Stimulated activated CD8-positive, alpha-beta memory T cell treated with anti-CD3 and anti-CD28 coated beads, Interleukin-15, amount 100 ng/mL, for 48 hours (primary cell): ENCODE data around the gene ZFP62.

ENCODE experiments used
- DNase-seq, 2 donors: peaks; one replicate each; pipeline ENCODE4 v3.0.0-alpha.2; 2020; ENCODE audit warnings: low read depth in 2 of 2

Gene ZFP62

GRCh38 chr5:180868960-180869359 lies 7.9 kb upstream of the ZFP62 start:
- DNase-seq: peak; percentile 36 to 38

DNA sequence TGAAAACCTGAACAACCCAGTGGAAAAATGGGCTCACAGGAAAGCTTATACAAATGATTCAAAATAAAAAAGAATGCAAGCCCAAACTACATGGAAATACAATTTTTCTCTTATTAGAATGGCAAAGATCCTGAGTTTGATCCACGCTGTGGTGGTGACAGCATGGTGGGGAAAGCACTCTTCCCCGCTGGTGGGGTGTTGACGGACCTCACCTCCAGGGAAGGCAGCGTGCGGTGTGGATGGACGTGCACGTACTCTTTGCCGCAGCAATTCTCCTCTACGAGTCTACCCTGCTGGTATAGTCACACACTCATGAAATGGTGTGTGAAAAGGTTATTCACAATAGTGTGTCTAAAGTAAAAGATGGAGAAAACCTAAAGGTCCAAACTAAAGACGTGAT lies 5.9 kb upstream of the ZFP62 start:
- DNase-seq: no peak

- DNase-seq: no peak
Measured at GRCh38 chr5:180865981-180866695, 5.1 kb upstream of the ZFP62 start.

- no peak for DNase-seq
Measured at GRCh38 chr5:180862645-180863044, 1.6 kb upstream of the ZFP62 start.

DNA sequence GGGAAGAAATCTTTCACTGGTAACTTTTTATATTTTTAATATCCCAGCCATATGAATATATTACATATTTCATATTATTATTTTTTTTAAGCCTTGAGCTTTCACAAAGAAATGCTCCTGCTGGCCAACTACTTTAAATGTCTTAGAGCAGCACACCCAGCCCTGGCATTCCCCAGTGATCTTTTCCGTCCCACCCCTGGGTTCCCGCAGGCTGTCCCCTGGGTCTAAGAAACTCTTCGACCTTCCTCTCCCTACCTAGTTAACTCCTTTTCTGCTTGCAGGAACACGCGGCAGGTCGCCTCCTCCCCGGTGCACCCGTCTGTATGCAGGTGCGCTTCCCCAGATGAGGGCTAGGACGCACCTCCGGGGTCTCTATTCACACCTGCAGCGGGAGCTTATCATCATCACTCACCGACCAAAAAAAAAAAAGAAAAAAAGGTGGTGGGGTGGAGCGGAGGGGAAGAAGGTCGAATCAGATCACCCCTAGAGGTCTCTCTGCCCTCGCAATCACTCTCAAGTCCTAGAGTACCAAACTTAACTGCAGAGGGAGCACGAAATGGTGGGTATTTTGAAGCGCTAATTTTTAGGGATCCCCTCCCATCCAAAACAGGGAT lies 696 bp downstream of the ZFP62 start:
- DNase-seq: peak in 1 of 2 donors; percentile 17

- DNase-seq: no peak
Measured at GRCh38 chr5:180858586-180858985, 2.5 kb downstream of the ZFP62 start.

- no peak for DNase-seq
Measured at GRCh38 chr5:180853848-180854176, 7.3 kb downstream of the ZFP62 start.

- DNase-seq: no peak
Measured at GRCh38 chr5:180853121-180853847, 7.8 kb downstream of the ZFP62 start.

GRCh38 chr5:180852495-180852894 lies 8.6 kb downstream of the ZFP62 start:
- no peak for DNase-seq

DNA sequence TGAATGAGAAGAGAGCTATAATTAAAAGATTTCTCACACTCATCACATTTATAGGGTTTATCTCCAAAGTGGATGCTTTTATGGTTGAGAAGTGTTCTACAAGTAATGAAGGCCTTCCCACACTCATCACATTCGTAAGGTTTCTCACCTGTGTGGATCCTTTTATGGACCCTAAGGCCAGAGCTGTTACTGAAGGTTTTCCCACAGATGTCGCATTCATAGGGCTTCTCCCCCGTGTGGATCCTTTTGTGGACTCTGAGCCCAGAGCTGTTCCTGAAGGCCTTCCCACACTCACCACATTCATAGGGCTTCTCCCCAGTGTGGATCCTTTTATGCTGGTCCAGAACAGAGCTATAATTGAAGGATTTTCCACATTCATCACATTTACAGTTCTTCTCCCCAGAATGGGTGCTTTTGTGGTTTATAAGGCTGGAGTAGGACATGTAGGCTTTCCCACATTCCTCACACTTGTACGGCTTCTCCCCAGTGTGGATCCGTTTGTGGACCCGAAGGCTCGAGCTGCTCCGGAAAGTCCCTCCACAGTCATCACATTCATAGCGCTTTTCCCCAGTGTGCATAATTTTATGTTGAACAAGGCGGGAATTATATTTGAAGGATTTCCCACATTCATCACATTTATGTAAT lies 10.5 kb downstream of the ZFP62 start:
- DNase-seq: no peak

- no peak for DNase-seq
Measured at GRCh38 chr5:180849827-180850226, 11.2 kb downstream of the ZFP62 start.

DNA sequence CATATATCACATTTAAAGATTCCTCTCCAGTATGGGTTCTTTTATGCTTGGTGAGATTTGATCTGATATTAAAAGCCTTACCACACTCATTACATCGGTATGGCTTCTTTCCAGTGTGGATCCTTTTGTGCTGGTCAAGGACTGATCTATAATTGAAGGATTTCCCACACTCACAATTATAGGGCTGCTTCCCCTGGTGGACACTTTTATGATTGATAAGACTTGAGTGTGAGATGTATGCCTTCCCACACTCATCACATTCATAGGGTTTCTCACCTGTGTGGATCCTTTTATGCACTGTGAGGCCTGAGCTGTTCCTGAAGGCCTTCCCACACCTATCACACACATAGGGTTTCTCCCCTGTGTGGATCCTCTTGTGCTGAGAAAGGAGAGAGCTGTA lies 12.2 kb downstream of the ZFP62 start:
- no peak for DNase-seq

- no peak for DNase-seq
Measured at GRCh38 chr5:180848265-180848664, 12.8 kb downstream of the ZFP62 start.

GRCh38 chr5:180847026-180847425 lies 14.1 kb downstream of the ZFP62 start:
- no peak for DNase-seq

GRCh38 chr5:180844858-180845257 lies 16.2 kb downstream of the ZFP62 start:
- DNase-seq: no peak

DNA sequence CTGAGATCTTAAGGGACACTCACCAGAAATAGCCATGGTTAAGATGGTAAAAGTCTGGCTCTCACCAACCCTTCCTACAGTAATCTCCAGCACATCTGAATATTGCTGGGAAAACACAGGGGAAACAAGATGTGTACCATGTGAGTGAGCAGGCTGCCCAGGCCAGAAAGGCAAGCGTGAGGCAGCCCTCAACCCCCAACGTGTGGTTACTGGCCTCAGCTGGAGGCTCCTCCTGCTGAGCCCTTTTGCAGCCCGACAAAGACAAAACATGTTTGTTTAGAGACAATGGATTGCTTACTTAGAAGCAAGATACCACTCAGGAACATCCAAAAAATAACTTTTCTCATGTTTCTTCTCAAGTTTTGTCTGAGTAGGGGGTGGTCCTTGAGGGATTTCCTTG lies 16.6 kb downstream of the ZFP62 start:
- DNase-seq: no peak

DNA sequence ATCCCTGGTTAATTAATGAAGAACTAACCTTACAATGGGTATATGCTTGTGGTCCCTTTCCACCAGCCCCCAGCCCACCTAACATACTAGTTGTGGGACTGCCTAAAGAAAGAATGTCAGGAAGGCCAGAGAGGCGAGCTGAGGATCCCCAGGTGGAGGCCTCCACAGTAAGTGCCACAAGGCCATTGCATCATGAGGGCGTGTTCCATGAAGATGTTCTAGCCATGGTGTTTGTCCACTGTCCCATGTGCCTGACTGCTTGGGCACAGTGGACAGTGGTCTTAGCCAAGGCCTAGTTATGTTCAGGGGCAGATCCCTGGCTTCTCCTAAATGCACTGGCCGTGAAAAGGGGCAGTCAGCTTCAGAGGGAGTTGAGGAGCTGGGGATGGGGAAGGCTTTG lies 21.1 kb downstream of the ZFP62 start:
- no peak for DNase-seq

GRCh38 chr5:180839227-180839626 lies 21.8 kb downstream of the ZFP62 start:
- no peak for DNase-seq

DNA sequence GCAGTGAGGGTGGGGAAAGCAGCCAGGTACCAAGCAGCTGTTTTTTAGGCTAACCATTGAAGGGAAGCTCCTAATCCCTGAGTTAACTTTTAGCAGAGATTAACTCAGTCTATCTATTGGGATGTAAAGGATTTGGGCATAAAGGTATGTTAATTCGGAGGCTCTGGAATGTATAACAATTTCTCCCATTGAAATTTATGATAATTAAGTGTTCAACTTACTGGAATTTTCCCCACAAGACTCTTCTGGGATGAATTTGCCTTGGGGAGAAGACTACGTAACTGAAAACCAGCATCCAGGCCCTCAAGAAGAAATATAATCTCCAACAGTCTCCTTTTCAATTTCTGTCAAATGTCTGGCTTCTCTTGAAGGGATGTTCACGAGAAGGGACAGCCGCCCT lies 23.6 kb downstream of the ZFP62 start:
- DNase-seq: no peak

DNA sequence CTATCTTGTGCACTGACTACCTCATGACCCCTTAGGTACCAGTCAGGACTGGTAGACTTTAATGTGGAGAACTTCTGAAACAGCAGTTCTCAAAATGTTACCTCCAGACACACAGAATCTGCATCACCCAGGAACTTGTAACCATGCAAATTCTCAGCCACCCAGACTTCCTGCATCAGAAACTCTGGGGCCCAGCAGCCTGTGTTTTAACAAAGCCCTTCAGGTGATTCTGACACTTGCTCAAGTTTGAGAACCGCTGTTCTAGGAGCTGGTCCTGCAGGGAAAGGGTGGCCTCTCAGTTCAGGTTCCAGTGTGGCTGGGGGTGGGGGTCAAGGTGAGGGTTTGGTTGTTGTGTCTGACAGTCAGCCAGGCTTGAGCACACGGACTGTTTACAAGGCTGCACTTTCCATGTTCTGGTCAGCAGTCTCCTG lies 28.4 kb downstream of the ZFP62 start:
- DNase-seq: no peak

GRCh38 chr5:180831139-180832093 lies 29.7 kb downstream of the ZFP62 start:
- peak; percentile 70 to 80 for DNase-seq
